ENCODE data around the gene DCST1.

The DCST1 gene

GRCh38 chr1:155001675-155002463 is 31.8 kb upstream of the DCST1 start:
- DNase-seq = peak; percentile 99

- DNase-seq = no peak
These were observed 31.0 kb upstream of the DCST1 start, which contains the start of gene ZBTB7B for GRCh38 chr1:155002464-155003226. Gene ZBTB7B (plus strand): TSS chr1:155002802. CDS start chr1:155014661, 11,859 bp downstream.

GRCh38 chr1:155003227-155003765 is 30.3 kb upstream of the DCST1 start:
- peak; percentile 50 to 55 for DNase-seq

- DNase-seq = no peak
These were observed 29.8 kb upstream of the DCST1 start for GRCh38 chr1:155003766-155004351.

GRCh38 chr1:155004352-155005075 is 29.1 kb upstream of the DCST1 start:
- no peak for DNase-seq

GRCh38 chr1:155005076-155006011 is 28.3 kb upstream of the DCST1 start:
- DNase-seq = peak; percentile 75 to 92

- DNase-seq = peak in 1 of 2 experiments; percentile 50
These were observed 27.0 kb upstream of the DCST1 start for GRCh38 chr1:155006601-155007101.

- DNase-seq = peak in 1 of 2 experiments; percentile 35
These were observed 26.3 kb upstream of the DCST1 start for GRCh38 chr1:155007251-155007828.

- no peak for DNase-seq
These were observed 25.3 kb upstream of the DCST1 start for GRCh38 chr1:155008015-155008941.

GRCh38 chr1:155009221-155009711 is 24.4 kb upstream of the DCST1 start:
- DNase-seq = no peak

- DNase-seq = no peak
These were observed 23.9 kb upstream of the DCST1 start for GRCh38 chr1:155009742-155010141.

- DNase-seq = no peak
These were observed 23.3 kb upstream of the DCST1 start for GRCh38 chr1:155010211-155010918.

GRCh38 chr1:155011004-155011416 is 22.6 kb upstream of the DCST1 start:
- no peak for DNase-seq

GRCh38 chr1:155011437-155012025 is 22.1 kb upstream of the DCST1 start:
- no peak for DNase-seq

- DNase-seq = peak in 1 of 2 experiments; percentile 71
These were observed 21.5 kb upstream of the DCST1 start for GRCh38 chr1:155012026-155012546.

GRCh38 chr1:155012776-155013602 is 20.6 kb upstream of the DCST1 start:
- no peak for DNase-seq

GRCh38 chr1:155013632-155014031 is 20.0 kb upstream of the DCST1 start:
- DNase-seq = no peak
